DND-41 (cell line): Measurements from ENCODE around the gene SPATA12.

Source experiments
- CTCF ChIP-seq: IDR thresholded peaks from 2 replicates; pipeline ENCODE4 v1.5.1; 2012; ENCODE audit warnings: borderline replicate concordance, low read length, moderate library complexity, mild to moderate bottlenecking; ENCODE audit not compliant: poor library complexity, severe bottlenecking; ENCODE audit errors: extremely low read depth
- EZH2 ChIP-seq: IDR thresholded peaks from 3 replicates; pipeline ENCODE4 v1.6.1; 2012; ENCODE audit warnings: borderline replicate concordance, low read depth, mild to moderate bottlenecking, moderate library complexity, low read length, inconsistent platforms; ENCODE audit not compliant: severe bottlenecking

- TF ChIP-seq EZH2 (no peak), CTCF (no peak)
Measured at GRCh38 chr3:57109437-57110199, 49.2 kb downstream of the SPATA12 start.
